Kidney glomerular epithelial cell (primary cell): Measurements from ENCODE around the gene COL1A1.

ENCODE experiments used
- DNase-seq: peaks from one replicate; lab custom pipeline; 2025; lab: John Stamatoyannopoulos, UW

Gene COL1A1

GRCh38 chr17:50171371-50172071 lies 29.9 kb downstream of the COL1A1 start:
- no peak for DNase-seq

DNA sequence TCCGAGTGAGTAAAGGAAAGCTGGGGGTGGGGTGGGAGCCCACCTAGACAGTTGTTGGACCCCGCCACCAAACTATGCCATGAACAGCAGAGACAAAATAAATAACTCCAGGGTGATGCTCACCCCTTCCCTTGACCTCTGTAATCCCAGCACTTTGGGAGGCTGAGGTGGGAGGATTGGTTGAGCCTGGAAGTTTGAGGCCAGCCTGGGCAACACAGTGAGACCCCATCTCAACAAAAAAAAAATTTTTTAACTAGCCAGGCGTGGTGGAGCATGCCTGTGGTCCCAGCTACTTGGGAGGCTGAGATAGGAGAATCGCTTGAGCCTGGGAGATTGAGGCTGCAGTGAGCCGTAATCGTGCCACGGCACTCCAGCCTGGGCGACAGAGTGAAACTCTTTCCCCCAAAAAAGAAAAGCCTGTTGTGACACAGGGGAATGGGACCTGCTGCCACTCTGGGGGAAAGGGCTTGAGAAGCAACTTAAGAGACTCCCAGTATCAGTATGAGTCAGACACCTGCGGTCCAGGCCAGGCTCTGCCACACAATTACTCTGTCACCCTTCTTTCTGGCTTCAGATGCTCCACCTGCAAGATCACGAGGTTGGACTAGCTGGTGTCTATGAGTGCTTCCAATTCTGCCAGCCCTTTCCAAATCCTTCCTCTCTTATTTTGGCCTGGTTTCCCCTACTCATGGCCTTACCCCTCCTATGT lies 30.6 kb downstream of the COL1A1 start:
- no peak for DNase-seq

- DNase-seq, result no peak
Measured at GRCh38 chr17:50169881-50170459, 31.5 kb downstream of the COL1A1 start.

DNA sequence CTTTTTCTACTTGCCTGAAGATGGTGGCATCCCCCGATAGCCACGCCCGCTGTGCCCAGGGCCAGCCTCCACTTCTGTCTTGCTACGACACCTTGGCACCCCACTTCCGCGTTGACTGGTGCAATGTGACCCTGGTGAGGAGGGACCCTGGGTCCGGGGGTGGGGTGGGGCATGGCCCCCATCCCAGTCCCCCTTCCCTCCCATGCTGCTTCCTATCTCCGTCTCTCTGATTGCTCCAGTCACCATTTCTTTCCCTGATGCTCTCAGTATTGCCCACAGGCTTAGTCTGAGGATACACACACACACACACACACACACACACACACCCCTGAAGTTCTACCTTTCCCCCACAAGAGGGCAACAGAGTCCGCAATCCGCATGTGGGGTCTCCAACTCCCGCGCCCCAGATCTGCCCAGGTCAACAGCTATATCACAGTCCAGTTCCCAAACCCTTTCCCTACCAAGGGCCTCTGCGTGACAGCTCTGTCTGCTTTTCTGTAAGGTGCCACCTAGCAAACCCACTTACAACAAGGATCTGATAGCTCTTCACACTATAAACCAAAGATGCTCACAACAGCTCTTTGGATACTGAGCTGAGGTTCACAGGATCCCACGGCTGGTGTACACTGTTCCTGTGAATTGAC lies 32.2 kb downstream of the COL1A1 start:
- DNase-seq, result peak; percentile 55

DNA sequence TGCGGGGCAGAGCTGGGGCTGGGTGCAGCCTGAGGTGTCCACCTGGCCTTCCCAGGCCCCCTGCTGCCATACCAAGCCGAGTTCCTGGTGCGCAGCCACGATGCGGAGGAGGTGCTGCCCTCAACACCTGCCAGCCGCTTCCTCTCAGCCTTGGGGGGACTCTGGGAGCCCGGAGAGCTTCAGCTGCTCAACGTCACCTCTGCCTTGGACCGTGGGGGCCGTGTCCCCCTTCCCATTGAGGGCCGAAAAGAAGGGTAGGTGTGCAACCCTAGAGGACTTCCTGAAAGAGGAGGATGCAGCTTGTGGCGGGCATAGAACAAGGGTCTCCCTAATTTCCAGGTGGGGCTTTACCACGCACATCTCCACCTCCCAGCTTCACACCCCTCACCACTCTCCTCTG lies 33.1 kb downstream of the COL1A1 start:
- no peak for DNase-seq

DNA sequence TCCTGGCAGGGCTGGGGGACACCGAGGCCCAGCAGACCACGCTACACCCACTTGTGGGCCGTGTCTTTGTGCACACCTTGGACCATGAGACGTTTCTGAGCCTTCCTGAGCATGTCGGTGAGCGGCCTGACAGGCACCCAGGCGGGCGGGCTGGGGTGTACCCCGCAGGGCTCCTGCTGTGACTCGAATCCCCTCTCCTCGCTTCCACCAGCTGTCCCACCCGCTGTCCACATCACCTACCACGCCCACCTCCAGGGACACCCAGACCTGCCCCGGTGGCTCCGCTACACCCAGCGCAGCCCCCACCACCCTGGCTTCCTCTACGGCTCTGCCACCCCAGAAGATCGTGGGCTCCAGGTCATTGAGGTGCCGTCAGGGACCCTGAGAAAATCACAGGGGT lies 34.1 kb downstream of the COL1A1 start:
- no peak for DNase-seq

GRCh38 chr17:50166518-50167181 lies 34.8 kb downstream of the COL1A1 start:
- no peak for DNase-seq

DNA sequence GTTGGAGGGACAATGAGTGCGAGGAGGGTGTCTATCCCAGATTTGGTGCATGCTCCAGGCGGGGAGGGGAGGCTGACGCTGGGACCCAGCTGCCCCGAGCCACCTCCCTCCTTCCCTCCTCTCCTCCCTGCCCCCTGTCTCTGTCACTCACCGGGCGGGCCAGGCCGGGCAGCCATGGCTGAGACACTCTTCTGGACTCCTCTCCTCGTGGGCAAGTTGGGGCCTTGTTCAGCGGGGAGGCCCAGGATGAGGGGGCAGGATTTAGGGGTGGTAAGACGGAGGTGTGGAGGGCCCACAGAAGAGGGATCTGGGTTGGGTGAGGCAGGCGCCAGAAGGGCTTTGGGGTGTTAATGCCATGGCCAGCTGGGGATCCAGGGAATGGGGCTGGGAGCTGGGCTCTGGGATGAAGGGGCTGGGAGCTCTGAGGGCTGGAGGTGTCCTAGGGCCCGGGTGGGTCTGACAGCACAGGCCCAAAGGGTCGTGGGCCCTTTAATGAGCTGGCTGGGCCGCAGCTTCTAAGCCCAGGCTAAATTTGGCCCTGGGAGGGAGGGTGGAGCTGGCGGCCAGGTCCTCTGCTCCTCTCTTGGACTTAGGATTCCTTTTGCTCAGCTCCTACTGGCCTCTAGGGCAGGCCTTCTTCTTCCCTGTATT lies 35.4 kb downstream of the COL1A1 start, which contains the start of gene SGCA:
SGCA (plus strand) TSS at position 139 of the 651 bp plus-strand sequence; CDS start at position 175, 36 bp downstream.
- DNase-seq, result no peak

DNA sequence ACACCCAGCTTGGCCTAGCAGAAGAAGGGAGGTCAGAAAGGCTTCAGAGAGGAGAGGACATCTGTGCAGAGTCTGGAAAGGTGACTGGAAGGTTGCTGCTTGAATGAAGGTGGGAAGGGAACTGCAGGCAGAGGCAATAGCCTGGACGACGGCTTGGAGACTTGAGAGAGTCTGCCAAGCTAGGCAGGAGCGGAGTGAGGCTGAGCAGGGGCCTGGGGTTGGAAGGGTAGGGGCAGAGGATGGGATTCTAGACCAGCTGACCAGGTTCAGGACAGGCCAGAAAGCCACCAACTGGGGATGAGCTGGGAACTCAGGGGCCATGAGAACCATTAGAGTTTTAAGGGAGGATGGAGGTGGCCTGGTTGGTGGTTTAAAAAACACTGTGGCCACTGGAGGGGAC lies 36.0 kb downstream of the COL1A1 start:
- DNase-seq, result no peak

DNA sequence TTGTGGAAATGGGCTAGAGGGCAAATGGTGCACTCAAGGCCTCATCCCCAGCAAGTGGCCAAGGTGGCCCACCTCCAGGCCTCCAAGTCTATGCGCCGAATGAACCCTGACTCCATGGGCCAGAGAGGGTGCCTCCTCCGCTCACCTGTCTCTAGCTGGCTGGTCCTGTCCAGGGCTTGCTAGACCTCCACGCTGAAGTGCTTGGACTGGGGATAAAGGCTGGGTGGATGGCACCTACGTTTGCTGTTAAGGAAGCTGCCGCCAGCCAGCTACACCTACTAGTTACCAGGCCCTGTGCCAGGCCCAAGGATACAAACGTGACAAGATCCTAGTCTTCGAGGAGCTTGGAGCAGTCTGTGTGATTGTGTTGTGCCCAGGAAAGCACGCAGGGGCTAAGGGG lies 36.4 kb downstream of the COL1A1 start:
- DNase-seq, result no peak

DNA sequence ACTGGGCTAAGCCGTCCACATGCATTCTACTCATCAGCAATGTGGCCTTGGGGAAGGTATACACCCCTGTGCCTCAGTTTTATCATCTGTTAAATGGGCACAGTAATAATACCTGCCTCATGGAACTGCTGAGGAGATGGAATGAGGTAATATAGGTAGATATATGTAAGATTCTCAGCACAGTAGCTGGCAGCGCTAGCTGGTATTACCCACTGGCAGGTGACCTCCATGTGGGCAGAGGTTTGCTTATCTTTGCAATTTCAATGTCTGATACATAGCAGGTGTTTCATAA lies 36.8 kb downstream of the COL1A1 start:
- no peak for DNase-seq

DNA sequence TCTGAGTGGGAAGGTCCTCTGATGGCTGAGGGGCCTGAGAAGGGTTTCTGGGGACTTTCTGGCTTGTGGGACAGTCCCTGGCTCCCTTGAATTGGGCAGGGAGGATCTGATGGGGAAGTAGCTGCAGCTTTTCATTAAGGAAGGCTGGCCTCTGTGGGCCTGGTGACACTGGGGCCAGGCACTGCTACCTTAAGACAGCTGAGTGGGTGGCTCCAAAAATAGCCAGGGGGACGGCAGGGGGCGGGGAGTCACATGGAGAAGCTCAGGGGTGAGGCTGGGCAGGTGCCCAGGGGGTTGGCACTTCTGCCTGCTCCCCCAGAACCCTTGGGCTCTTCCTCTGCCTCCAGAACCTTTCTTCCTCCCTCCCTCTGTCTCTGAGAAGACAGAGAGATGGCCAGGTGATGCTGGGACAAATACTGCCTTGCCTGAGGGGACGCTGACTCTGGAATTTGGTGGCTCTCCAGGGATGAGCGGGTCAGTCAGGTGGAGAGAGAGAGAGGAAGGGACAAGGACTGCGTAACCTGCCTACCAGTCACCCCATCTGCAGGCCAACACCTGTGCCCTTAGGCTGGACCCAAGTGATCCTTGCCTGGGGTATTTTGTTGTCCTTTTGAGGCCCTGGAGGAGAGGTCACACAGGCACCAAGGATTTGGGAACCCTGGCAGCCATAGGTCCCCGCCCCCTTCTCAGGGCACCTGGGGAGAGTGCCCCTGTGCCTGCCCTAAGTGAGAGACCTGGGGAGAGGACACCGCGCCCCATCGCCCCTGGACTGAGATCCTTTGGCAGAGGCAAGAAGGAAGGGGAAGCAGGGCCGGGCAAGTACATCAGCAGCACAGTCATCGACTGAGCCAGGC lies 37.4 kb downstream of the COL1A1 start:
- DNase-seq, result no peak

- no peak for DNase-seq
Measured at GRCh38 chr17:50162466-50163254, 38.8 kb downstream of the COL1A1 start.

DNA sequence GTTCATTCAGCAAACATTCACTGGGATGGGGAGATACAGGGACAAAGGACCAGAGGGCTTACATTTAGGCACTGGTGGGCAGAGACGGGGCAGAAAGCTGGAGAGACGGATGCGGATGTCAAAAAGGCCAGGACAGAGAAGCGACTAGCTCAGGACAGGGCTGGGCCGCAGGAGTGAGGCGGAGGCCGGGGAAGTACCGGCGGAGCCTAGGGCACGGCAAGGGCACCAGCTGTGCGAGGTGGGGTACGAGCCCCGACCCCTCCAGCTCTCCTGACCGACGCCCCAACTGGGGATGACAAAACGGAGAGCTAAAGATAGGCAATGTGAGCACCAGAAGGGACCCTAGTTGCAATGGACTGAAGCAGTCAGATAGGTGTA lies 39.5 kb downstream of the COL1A1 start:
- DNase-seq, result no peak

GRCh38 chr17:50161023-50161910 lies 40.2 kb downstream of the COL1A1 start:
- peak; percentile 84 for DNase-seq

DNA sequence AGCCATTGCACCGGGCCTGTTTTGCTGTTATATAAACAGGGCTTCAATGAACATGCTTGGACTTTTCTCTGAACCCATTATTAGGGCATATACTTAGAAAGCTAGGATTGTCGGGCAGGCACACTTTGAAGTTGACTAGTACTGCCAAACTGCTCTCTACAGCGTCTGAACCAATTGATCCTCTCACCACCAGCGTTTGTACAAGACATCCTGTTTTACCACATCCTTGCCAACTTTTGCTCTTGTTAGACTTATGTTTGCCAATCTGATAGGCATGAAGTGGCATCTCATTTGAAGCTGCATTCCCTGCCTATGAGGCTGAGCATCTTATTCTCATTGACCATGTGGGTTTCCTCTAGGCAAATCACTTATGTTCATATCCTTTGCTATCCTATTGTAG lies 43.5 kb downstream of the COL1A1 start:
- DNase-seq, result no peak

DNA sequence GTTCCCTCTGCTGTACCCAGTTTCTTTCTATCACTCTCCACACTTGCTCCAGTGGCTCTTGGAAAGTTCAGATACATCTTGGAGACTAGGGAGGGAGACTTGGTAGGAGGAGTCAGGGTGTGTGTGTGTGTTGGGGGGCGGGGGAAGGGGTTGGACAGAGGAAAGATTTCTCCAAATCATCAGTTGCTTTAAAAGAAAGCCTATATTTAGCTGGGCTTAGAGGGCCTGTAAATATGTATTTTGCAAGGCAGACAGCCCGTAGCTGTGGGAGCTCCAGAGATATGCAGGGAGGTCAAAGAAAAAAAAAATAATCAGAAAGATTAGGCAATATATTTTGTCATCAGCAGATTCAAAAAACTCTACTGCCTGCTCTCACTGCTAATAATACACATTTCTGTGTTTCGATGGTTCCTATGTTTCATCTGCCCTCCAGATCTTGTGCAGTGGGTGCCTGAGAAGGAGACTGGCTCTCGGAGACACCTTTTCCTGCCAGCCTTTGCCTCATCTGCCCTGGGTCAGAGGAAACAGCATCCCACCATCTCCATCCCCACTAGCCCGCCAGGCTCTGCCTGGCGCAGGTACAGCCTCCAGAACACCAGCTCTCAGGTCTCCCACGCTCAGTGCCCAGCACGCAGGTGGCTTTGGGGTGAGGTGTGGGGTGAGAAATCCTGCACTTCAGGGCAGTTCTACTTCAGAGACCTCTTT lies 46.2 kb downstream of the COL1A1 start:
- no peak for DNase-seq

DNA sequence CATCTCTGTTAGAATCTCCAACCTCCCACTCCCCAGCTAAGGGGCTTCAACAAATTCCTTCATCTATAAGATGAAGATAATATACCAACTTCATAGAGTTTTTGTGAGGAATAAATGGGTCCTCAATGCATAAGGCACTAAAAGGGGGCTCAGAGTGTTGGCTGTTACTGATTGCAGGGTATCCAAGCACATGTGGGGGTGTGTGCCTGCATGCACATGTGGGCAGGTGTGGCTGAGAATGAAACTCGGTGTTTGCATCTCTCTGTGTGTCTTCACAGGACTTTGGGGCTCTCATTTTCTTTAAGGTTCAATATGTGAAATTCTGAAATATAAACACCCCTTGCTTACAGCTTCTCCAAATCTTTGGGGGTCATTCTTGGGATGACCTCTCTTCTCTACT lies 46.8 kb downstream of the COL1A1 start:
- no peak for DNase-seq
